DND-41 (cell line): ENCODE data around the gene DHX15.

Experiments
- ATAC-seq: fragments of 200-7000 bp; cut with Tn5 transposase; 3 replicates; pipeline ENCODE4 v1.9.1; 2021; ENCODE audit warnings: low read depth; ENCODE audit not compliant: insufficient read depth
- DNase-seq: peaks from one replicate; pipeline ENCODE4 v3.0.0-alpha.2; 2020
- H2AFZ ChIP-seq: 2 replicates; pipeline ENCODE4 v1.6.0; 2012; ENCODE audit warnings: low read depth, low read length
- H3K27ac ChIP-seq: 2 replicates; pipeline ENCODE4 v1.5.1; 2012; ENCODE audit warnings: low read length, inconsistent platforms
- H3K27me3 ChIP-seq: fragments of 200-600 bp; sonication (generic); 2 replicates; pipeline ENCODE4 v1.6.0; 2012; ENCODE audit warnings: low read length, mild to moderate bottlenecking, inconsistent platforms; ENCODE audit not compliant: insufficient read depth, poor library complexity
- H3K36me3 ChIP-seq: 2 replicates; pipeline ENCODE4 v1.5.1; 2012; ENCODE audit warnings: low read length, inconsistent platforms; ENCODE audit not compliant: insufficient read depth
- H3K4me1 ChIP-seq: 2 replicates; pipeline ENCODE4 v1.5.1; 2012; ENCODE audit warnings: mild to moderate bottlenecking, low read length; ENCODE audit not compliant: insufficient read depth
- H3K4me2 ChIP-seq: 2 replicates; pipeline ENCODE4 v1.6.0; 2012; ENCODE audit warnings: mild to moderate bottlenecking, moderate library complexity, low read length, inconsistent platforms; ENCODE audit not compliant: insufficient read depth
- H3K4me3 ChIP-seq, 2 experiments: fragments of 200-600 bp in 1 of 2; shearing (Covaris generic) in 1 of 2; 2 replicates each; pipeline ENCODE4 v1.5.1; 2012 to 2016; ENCODE audit warnings: inconsistent platforms in 2 of 2, low read length in 2 of 2, mild to moderate bottlenecking in 2 of 2, low read depth in 1 of 2, moderate library complexity in 1 of 2
- H3K79me2 ChIP-seq: 2 replicates; pipeline ENCODE4 v1.6.0; 2012; ENCODE audit warnings: low read length, inconsistent platforms; ENCODE audit not compliant: insufficient read depth
- H3K9ac ChIP-seq: 2 replicates; pipeline ENCODE4 v1.6.0; 2012; ENCODE audit warnings: low read depth, mild to moderate bottlenecking, inconsistent platforms, low read length, moderate library complexity
- H3K9me3 ChIP-seq: 2 replicates; pipeline ENCODE4 v1.5.1; 2012; ENCODE audit warnings: low read length, moderate library complexity, mild to moderate bottlenecking, inconsistent platforms; ENCODE audit not compliant: insufficient read depth, severe bottlenecking
- H4K20me1 ChIP-seq: 2 replicates; pipeline ENCODE4 v1.6.0; 2012; ENCODE audit warnings: low read length; ENCODE audit not compliant: insufficient read depth
- EZH2 ChIP-seq: IDR thresholded peaks from 3 replicates; pipeline ENCODE4 v1.6.1; 2012; ENCODE audit warnings: borderline replicate concordance, low read depth, mild to moderate bottlenecking, moderate library complexity, low read length, inconsistent platforms; ENCODE audit not compliant: severe bottlenecking
- TF ChIP-seq, protein P1 (sequence below): IDR thresholded peaks from 2 replicates; pipeline ENCODE4 v1.5.1; 2012; ENCODE audit warnings: borderline replicate concordance, low read length, moderate library complexity, mild to moderate bottlenecking; ENCODE audit not compliant: poor library complexity, severe bottlenecking; ENCODE audit errors: extremely low read depth

The DHX15 gene

DNA sequence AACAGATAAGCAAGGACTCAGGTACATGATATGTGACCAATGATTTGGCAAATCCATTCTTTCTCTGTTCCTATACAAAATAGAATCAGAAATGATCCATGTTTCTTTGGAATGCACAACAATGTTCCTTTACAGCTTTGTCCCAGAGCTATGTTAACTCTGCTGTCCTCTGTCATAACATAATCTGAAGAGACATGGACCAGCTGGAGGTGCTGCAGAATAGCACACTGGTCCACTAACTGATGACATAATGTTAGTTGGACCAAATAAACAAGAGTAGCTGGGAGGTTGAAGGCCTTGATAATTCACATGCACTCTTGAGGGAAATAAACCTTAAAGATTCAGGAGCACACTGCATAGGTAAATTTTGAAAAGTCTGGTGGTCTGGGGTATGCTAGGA lies 23.0 kb upstream of the DHX15 start:
- no peak overlapping the region for H3K9ac ChIP-seq
- no peaks in the 10 kb centered on the region for H3K9me3 ChIP-seq
- no peak for TF ChIP-seq EZH2
- TF ChIP-seq, protein P1, sequence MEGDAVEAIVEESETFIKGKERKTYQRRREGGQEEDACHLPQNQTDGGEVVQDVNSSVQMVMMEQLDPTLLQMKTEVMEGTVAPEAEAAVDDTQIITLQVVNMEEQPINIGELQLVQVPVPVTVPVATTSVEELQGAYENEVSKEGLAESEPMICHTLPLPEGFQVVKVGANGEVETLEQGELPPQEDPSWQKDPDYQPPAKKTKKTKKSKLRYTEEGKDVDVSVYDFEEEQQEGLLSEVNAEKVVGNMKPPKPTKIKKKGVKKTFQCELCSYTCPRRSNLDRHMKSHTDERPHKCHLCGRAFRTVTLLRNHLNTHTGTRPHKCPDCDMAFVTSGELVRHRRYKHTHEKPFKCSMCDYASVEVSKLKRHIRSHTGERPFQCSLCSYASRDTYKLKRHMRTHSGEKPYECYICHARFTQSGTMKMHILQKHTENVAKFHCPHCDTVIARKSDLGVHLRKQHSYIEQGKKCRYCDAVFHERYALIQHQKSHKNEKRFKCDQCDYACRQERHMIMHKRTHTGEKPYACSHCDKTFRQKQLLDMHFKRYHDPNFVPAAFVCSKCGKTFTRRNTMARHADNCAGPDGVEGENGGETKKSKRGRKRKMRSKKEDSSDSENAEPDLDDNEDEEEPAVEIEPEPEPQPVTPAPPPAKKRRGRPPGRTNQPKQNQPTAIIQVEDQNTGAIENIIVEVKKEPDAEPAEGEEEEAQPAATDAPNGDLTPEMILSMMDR = no peak
- no peaks in the 10 kb centered on the region for H3K27me3 ChIP-seq
- no peaks in the 10 kb centered on the region for H3K4me1 ChIP-seq
- H3K4me3 ChIP-seq = no peak overlapping the region
- H3K36me3 ChIP-seq = no peaks in the 10 kb centered on the region
- no peaks in the 10 kb centered on the region for H3K79me2 ChIP-seq
- ATAC-seq (no peak), DNase-seq (no peak)
- H3K27ac ChIP-seq = no peak overlapping the region
- H4K20me1 ChIP-seq = no peaks in the 10 kb centered on the region
- no peak overlapping the region for H3K4me2 ChIP-seq
- H2AFZ ChIP-seq = no peak overlapping the region

DNA sequence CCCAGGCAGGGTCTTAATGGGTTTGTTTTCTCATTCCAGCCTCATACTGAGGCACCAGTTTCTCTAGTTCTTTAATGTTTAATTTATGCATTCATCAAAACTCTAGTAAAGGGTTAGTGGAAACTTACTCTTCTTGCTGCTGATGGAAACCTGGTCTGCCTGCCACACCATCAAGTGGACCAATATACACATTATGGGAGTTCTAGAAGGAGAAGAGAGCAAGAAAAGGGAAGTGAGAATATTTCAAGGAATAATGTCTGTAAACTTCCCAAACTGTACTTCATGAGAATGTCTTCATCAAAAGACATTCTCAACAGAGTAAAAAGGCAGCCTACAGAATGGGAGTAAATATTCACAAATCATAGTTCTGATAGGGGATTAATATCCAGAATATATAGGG lies 20.9 kb upstream of the DHX15 start:
- Histone ChIP-seq H2AFZ (no peak overlapping the region), H3K4me3 (no peak overlapping the region), H3K9ac (no peak overlapping the region), H3K27me3 (no peaks in the 10 kb centered on the region), H3K79me2 (no peaks in the 10 kb centered on the region), H3K9me3 (no peaks in the 10 kb centered on the region), H4K20me1 (no peaks in the 10 kb centered on the region), H3K36me3 (no peaks in the 10 kb centered on the region), H3K4me2 (no peak overlapping the region), H3K4me1 (no peaks in the 10 kb centered on the region), H3K27ac (no peak overlapping the region)
- DNase-seq (no peak), ATAC-seq (no peak)
- no peak for TF ChIP-seq EZH2
- TF ChIP-seq, protein P1 = no peak

DNA sequence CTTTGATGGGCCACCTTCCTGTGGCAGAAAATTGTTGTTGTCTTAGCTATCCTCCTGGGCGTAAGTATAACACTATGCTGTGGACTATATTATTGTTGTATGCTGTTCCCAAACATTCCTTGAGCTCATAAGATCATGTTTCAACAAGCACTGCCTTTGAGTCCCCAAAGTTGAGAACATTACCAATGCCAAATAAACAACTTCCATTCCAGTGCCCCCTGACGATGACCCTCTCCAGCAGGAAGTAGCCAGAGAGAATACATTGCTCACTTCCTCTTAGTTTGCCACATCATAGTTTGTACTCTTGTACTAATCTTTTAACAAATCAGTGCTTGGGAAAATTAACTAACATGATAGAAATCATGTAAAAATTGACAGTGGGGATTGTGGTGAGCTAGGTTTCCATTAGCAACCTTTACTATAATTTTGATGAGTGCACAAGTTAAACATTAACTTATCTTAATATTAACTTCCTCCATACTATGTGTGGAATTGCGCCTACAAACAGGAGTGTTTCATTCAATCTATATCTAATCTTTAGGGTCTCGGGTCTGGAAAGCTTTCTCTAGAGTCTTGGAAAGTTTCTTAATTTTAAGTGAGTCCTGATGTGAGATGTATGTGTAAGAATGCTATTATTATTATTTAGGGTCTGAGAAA lies 20.3 kb upstream of the DHX15 start:
- ATAC-seq = no peak
- no peak for DNase-seq
- no peaks in the 10 kb centered on the region for H4K20me1 ChIP-seq
- no peaks in the 10 kb centered on the region for H3K27me3 ChIP-seq
- H3K4me1 ChIP-seq = no peaks in the 10 kb centered on the region
- TF ChIP-seq EZH2 = no peak
- TF ChIP-seq, protein P1 = no peak
- no peak overlapping the region for H3K4me2 ChIP-seq
- no peak overlapping the region for H2AFZ ChIP-seq
- no peak overlapping the region for H3K9ac ChIP-seq
- no peak overlapping the region for H3K27ac ChIP-seq
- H3K79me2 ChIP-seq = no peaks in the 10 kb centered on the region
- H3K9me3 ChIP-seq = no peaks in the 10 kb centered on the region
- H3K36me3 ChIP-seq = no peaks in the 10 kb centered on the region
- no peak overlapping the region for H3K4me3 ChIP-seq

DNA sequence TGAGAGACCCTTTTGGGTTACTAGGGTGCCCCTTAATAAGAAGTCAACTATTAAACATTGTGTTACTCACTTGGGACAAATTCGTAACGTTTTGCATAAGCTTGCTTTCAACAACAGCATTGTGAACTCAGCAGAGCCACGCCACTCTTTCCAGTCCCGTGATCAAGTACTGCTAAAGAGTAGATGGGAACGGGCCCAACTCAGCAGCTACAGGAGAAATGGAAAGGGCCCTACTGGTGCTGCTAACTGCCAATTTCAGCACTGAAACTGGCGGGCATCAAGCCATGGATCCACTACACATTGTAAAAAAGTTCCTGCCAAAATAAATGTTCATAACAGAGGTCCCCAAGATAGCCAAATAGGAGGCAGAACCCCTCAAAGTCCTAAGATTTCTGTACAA lies 19.0 kb upstream of the DHX15 start:
- Histone ChIP-seq H3K79me2 (no peaks in the 10 kb centered on the region), H3K27me3 (no peaks in the 10 kb centered on the region), H3K4me3 (no peak overlapping the region), H3K4me1 (no peaks in the 10 kb centered on the region), H3K9ac (no peak overlapping the region), H3K9me3 (no peaks in the 10 kb centered on the region), H3K4me2 (no peak overlapping the region), H3K36me3 (no peaks in the 10 kb centered on the region), H3K27ac (no peak overlapping the region), H2AFZ (no peak overlapping the region), H4K20me1 (no peaks in the 10 kb centered on the region)
- DNase-seq (no peak), ATAC-seq (no peak)
- TF ChIP-seq, protein P1 = no peak
- TF ChIP-seq EZH2 = no peak
